B cell (primary cell): ENCODE results near the gene DUSP5. TPM values are rescaled to one million over a fixed set of nuclear protein-coding genes. Genes with fewer than 3 reads are reported as not detected.

Source experiments
- ATAC-seq: fragments of 200-7000 bp; cut with Tn5 transposase; one replicate; pipeline ENCODE4 v1.10.0; 2021; ENCODE audit warnings: low read depth, mild to moderate bottlenecking, moderate number of reproducible peaks, moderate library complexity
- CTCF ChIA-PET: fragments of 350-600 bp; sonication (Branson Sonifier 250); formaldehyde crosslinking; loops from one replicate; lab custom pipeline; 2021; ENCODE audit warnings: antibody characterized with exemption, inconsistent platforms; lab: Charles Lee
- POLR2A ChIA-PET: fragments of 350-600 bp; sonication (Branson Sonifier 250); formaldehyde crosslinking; loops from one replicate; lab custom pipeline; 2021; ENCODE audit warnings: antibody characterized with exemption; lab: Charles Lee
- DNase-seq: peaks from one replicate; pipeline ENCODE4 v3.0.0; 2013
- H2AFZ ChIP-seq: 2 replicates; pipeline ENCODE4 v1.6.1; 2012; ENCODE audit warnings: mild to moderate bottlenecking, low read depth, low read length; ENCODE audit not compliant: insufficient read depth, poor library complexity, severe bottlenecking
- H3K27ac ChIP-seq, 2 donors: 1 replicate in 1 of 2; 2 replicates in 1 of 2; pipeline ENCODE4 v1.5.1; 2012 to 2013; ENCODE audit warnings: low read length in 2 of 2, mild to moderate bottlenecking in 2 of 2, moderate library complexity in 1 of 2
- H3K27me3 ChIP-seq, 4 experiments: fragments of 200-600 bp in 1 of 4; sonication (generic) in 1 of 4; replicated peaks in 1 of 4; 1 replicate in 2 of 4; 2 replicates in 2 of 4; pipeline versions ENCODE4 v1.6.1 to v1.7.0; 2013 to 2016; ENCODE audit warnings: low read length in 3 of 4, mild to moderate bottlenecking in 2 of 4, mixed read lengths in 1 of 4, moderate library complexity in 1 of 4; ENCODE audit not compliant: insufficient read depth in 4 of 4, control insufficient read depth in 3 of 4; ENCODE audit errors: control extremely low read depth in 1 of 4
- H3K36me3 ChIP-seq, 2 experiments: replicated peaks in 1 of 2; 1 replicate in 1 of 2; 2 replicates in 1 of 2; pipeline versions ENCODE4 v1.6.1 to v1.7.1; 2013; ENCODE audit warnings: low read length in 1 of 2; ENCODE audit not compliant: insufficient read depth in 2 of 2, control insufficient read depth in 1 of 2; ENCODE audit errors: control extremely low read depth in 1 of 2, extremely low read depth in 1 of 2
- H3K4me1 ChIP-seq, 2 donors: fragments of 200-600 bp in 1 of 2; sonication (generic) in 1 of 2; 1 replicate in 1 of 2; 2 replicates in 1 of 2; pipeline versions ENCODE4 v1.5.1 to v1.6.1; 2013 to 2017; ENCODE audit warnings: low read length in 2 of 2; ENCODE audit not compliant: control insufficient read depth in 2 of 2, insufficient read depth in 2 of 2
- H3K4me2 ChIP-seq: replicated peaks from 2 replicates; pipeline ENCODE3; 2012; ENCODE audit warnings: mild to moderate bottlenecking, low read depth, low read length; ENCODE audit not compliant: poor library complexity, severe bottlenecking
- H3K4me3 ChIP-seq, 5 experiments: fragments of 200-600 bp in 1 of 5; sonication (generic) in 1 of 5; 1 replicate in 3 of 5; 2 replicates in 2 of 5; pipeline versions ENCODE4 v1.5.1 to v1.7.0; 2011 to 2016; ENCODE audit warnings: low read length in 4 of 5, mild to moderate bottlenecking in 4 of 5, low read depth in 2 of 5, control low read depth in 1 of 5, moderate library complexity in 1 of 5; ENCODE audit not compliant: insufficient read depth in 1 of 5; ENCODE audit errors: control extremely low read depth in 1 of 5, extremely low read depth in 1 of 5
- H3K79me2 ChIP-seq: fragments of 200-600 bp; sonication (generic); one replicate; pipeline ENCODE4 v1.6.0; 2016; ENCODE audit warnings: low read length; ENCODE audit not compliant: control insufficient read depth, insufficient read depth
- H3K9ac ChIP-seq: fragments of 200-600 bp; sonication (generic); 2 replicates; pipeline ENCODE4 v1.6.1; 2017; ENCODE audit warnings: mild to moderate bottlenecking, low read length, moderate library complexity
- H3K9me3 ChIP-seq, 3 donors: one replicate each; pipeline versions ENCODE4 v1.6.1 to v1.7.1; 2013; ENCODE audit warnings: low read length in 2 of 3; ENCODE audit not compliant: control insufficient read depth in 2 of 3, insufficient read depth in 1 of 3; ENCODE audit errors: control extremely low read depth in 1 of 3
- H4K20me1 ChIP-seq: 2 replicates; pipeline ENCODE4 v1.6.0; 2012; ENCODE audit warnings: mild to moderate bottlenecking, low read length; ENCODE audit not compliant: insufficient read depth, control insufficient read depth, poor library complexity, severe bottlenecking
- H3K27ac Mint-ChIP-seq: one replicate; pipeline ENCODE4 v1.8.0; 2021; ENCODE audit warnings: mixed read lengths
- H3K27me3 Mint-ChIP-seq: one replicate; pipeline ENCODE4 v1.8.0; 2021; ENCODE audit warnings: mixed read lengths
- H3K4me1 Mint-ChIP-seq: one replicate; pipeline ENCODE4 v1.8.0; 2021; ENCODE audit warnings: mixed read lengths
- H3K4me3 Mint-ChIP-seq: one replicate; pipeline ENCODE4 v1.8.0; 2021; ENCODE audit warnings: mixed read lengths
- H3K9me3 Mint-ChIP-seq: one replicate; pipeline ENCODE4 v1.8.0; 2022; ENCODE audit warnings: mixed read lengths; ENCODE audit not compliant: insufficient read depth
- EZH2 ChIP-seq: IDR thresholded peaks from 2 replicates; pipeline ENCODE4 v1.6.1; 2012; ENCODE audit warnings: borderline replicate concordance, low read depth, mild to moderate bottlenecking, moderate library complexity, low read length; ENCODE audit not compliant: insufficient read depth, poor library complexity, severe bottlenecking
- WGBS: methylation state at CpG from one replicate; pipeline ENCODE4 v1.1.5; 2013; ENCODE audit warnings: missing lambda C conversion rate; ENCODE audit not compliant: insufficient coverage; 5-methylcytosine and 5-hydroxymethylcytosine counted together
- intact Hi-C: fragments of 100-400 bp; cut with micrococcal nuclease; formaldehyde crosslinking; loops from one replicate; pipeline ENCODE4 v1.10.0; 2022
- polyA plus RNA-seq: library from polyadenylated mRNA; depleted of rRNA; stranded (reverse); fragments of >200 nt; gene quantifications from 2 replicates; pipeline ENCODE4 v1.2.3, GENCODE V29; 2012
- total RNA-seq, 2 donors: library from RNA; stranded (reverse); fragments of 120-200 nt in 1 of 2; gene quantifications; 1 replicate in 1 of 2; 2 replicates in 1 of 2; pipeline versions ENCODE4 v1.2.3 to v1.2.4, GENCODE V29; 2013 to 2022
- TF ChIP-seq, protein P1 (sequence below): fragments of 200-600 bp; IDR thresholded peaks from one replicate; pipeline ENCODE4 v1.8.0; 2022; ENCODE audit warnings: antibody characterized with exemption, mild to moderate bottlenecking

The DUSP5 gene
- total and polyA plus RNA-seq, 2 donors (not counting 1 experiment from before 2014, with no cell fraction given): 10.0 to 71.0 TPM

DNA sequence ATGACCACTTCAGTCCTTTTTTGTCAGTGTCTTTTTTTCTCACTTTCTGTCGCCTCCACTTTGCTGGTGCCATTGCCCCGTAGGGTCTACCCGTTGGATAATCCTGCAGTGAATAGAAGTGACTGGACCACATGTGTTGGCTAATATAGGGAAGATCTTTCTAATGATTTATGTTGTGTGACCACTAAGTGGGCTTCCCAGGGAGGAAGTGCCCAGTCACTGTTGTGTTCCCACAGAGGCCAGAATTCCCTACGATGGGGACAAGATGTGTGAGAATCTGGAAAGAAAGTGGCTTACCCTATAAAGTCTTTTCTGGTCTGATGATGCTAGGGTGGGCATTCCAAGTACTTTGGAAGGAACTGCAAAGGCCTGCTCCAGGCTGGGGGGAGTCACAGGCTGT lies 41.4 kb downstream of the DUSP5 start:
- Mint-ChIP-seq H3K4me1 (peaks cover 24% of the 10 kb centered on the region), H3K27ac (no peak overlapping the region), H3K27me3 (peaks cover 4% of the 10 kb centered on the region), H3K9me3 (no peaks in the 10 kb centered on the region), H3K4me3 (no peak overlapping the region)
- DNase-seq (no peak), ATAC-seq (no peak)
- Histone ChIP-seq H3K4me1 (peaks cover 21 to 23% of the 10 kb centered on the region in 2 donors), H3K4me2 (no peak overlapping the region), H4K20me1 (no peaks in the 10 kb centered on the region), H3K79me2 (no peaks in the 10 kb centered on the region), H3K27ac (no peak overlapping the region), H2AFZ (no peak overlapping the region), H3K9ac (no peak overlapping the region), H3K9me3 (no peaks in the 10 kb centered on the region), H3K36me3 (no peaks in the 10 kb centered on the region), H3K27me3 (no peaks in the 10 kb centered on the region), H3K4me3 (no peak overlapping the region)
- POLR2A ChIA-PET: no interaction called here
- CTCF ChIA-PET: interaction anchor here (1.6 kb wide), 1 partner anchor 20 kb away, joined by 5 read pairs; no protein-coding TSS in a partner anchor
- intact Hi-C loops: no loop called here
- 100% methylated on average over 1 of the region's 4 CpGs for WGBS
- no peak for TF ChIP-seq EZH2
- TF ChIP-seq, protein P1, sequence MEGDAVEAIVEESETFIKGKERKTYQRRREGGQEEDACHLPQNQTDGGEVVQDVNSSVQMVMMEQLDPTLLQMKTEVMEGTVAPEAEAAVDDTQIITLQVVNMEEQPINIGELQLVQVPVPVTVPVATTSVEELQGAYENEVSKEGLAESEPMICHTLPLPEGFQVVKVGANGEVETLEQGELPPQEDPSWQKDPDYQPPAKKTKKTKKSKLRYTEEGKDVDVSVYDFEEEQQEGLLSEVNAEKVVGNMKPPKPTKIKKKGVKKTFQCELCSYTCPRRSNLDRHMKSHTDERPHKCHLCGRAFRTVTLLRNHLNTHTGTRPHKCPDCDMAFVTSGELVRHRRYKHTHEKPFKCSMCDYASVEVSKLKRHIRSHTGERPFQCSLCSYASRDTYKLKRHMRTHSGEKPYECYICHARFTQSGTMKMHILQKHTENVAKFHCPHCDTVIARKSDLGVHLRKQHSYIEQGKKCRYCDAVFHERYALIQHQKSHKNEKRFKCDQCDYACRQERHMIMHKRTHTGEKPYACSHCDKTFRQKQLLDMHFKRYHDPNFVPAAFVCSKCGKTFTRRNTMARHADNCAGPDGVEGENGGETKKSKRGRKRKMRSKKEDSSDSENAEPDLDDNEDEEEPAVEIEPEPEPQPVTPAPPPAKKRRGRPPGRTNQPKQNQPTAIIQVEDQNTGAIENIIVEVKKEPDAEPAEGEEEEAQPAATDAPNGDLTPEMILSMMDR: no peak

DNA sequence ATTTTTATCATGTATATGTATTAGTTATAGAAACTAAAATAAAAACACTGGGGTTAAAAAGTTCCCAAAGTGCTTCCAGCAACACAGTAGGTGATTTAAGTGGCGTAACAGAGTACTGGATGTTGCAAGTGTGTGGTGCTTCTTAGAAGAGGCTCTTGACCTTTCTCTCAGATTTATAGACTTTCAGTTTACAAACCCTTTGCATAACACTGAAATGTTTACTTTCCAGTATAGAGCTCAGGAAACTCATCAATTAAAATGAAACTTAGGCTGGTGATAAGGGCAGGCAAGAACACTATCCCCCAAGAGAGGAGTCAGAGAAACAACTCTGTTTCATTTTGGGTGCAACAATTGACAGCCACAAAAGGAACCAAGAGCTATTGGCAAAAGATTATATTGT lies 42.3 kb downstream of the DUSP5 start:
- Histone ChIP-seq H3K4me1 (peaks cover 17 to 18% of the 10 kb centered on the region in 2 donors), H3K36me3 (no peaks in the 10 kb centered on the region), H3K27me3 (no peaks in the 10 kb centered on the region), H4K20me1 (no peaks in the 10 kb centered on the region), H3K79me2 (no peaks in the 10 kb centered on the region), H3K9ac (no peak overlapping the region), H3K27ac (no peak overlapping the region), H2AFZ (no peak overlapping the region), H3K4me2 (no peak overlapping the region), H3K9me3 (no peaks in the 10 kb centered on the region), H3K4me3 (no peak overlapping the region)
- Mint-ChIP-seq H3K4me3 (no peak overlapping the region), H3K9me3 (no peaks in the 10 kb centered on the region), H3K27me3 (no peaks in the 10 kb centered on the region), H3K27ac (no peak overlapping the region), H3K4me1 (peaks cover 18% of the 10 kb centered on the region)
- CTCF ChIA-PET: interaction anchor here (0.6 to 1.9 kb wide), 7 partner anchors 9 to 402 kb away, joined by 3 to 6 read pairs (median 5); partner anchors contain the start of gene SMNDC1
- POLR2A ChIA-PET: no interaction called here
- intact Hi-C loops: no loop called here
- no CpG with 5 or more reads among the region's 1 CpG for whole genome bisulfite sequencing
- TF ChIP-seq, protein P1: no peak
- no peak for TF ChIP-seq EZH2
- DNase-seq (no peak), ATAC-seq (no peak)
